Medulla oblongata (tissue), 1 donor: Measurements from ENCODE around the gene ZNF692.
"Not testable (repeated sequence)": the region's sequence is repeated elsewhere in the genome, so short reads cannot be mapped to it uniquely, and the experiment has no call there.

Source experiments
- DNase-seq: peaks from one replicate; pipeline ENCODE4 v3.0.0-alpha.2; 2015; ENCODE audit errors: extremely low spot score

ZNF692 gene

GRCh38 chr1:248882427-248882826, 23.5 kb upstream of the ZNF692 start:
- DNase-seq, result not testable (repeated sequence)

GRCh38 chr1:248881261-248881660, 22.4 kb upstream of the ZNF692 start:
- no peak for DNase-seq

GRCh38 chr1:248873993-248874533, 15.2 kb upstream of the ZNF692 start:
- peak; percentile 87 for DNase-seq

GRCh38 chr1:248873409-248873992, 14.6 kb upstream of the ZNF692 start:
- peak; percentile 97 for DNase-seq

GRCh38 chr1:248872752-248873408, 14.0 kb upstream of the ZNF692 start:
- DNase-seq, result peak; percentile 73

GRCh38 chr1:248871837-248872401, 13.0 kb upstream of the ZNF692 start:
- DNase-seq, result no peak

- peak; percentile 86 for DNase-seq
Measured at GRCh38 chr1:248862998-248863881, 4.4 kb upstream of the ZNF692 start.

GRCh38 chr1:248862695-248862997, 3.8 kb upstream of the ZNF692 start:
- DNase-seq, result no peak

GRCh38 chr1:248861616-248862015, 2.7 kb upstream of the ZNF692 start:
- DNase-seq, result no peak

- no peak for DNase-seq
Measured at GRCh38 chr1:248860007-248860406, 1.1 kb upstream of the ZNF692 start.

GRCh38 chr1:248858096-248858890, 592 bp downstream of the ZNF692 start:
- DNase-seq, result peak; percentile 70

GRCh38 chr1:248857749-248858095, 1.2 kb downstream of the ZNF692 start:
- DNase-seq, result no peak

- no peak for DNase-seq
Measured at GRCh38 chr1:248857201-248857600, 1.7 kb downstream of the ZNF692 start.

- DNase-seq, result no peak
Measured at GRCh38 chr1:248856176-248856575, 2.7 kb downstream of the ZNF692 start.

GRCh38 chr1:248855580-248855979, 3.3 kb downstream of the ZNF692 start:
- no peak for DNase-seq

- no peak for DNase-seq
Measured at GRCh38 chr1:248853663-248854375, 5.1 kb downstream of the ZNF692 start.

GRCh38 chr1:248852481-248853405, 6.1 kb downstream of the ZNF692 start:
- DNase-seq, result no peak

GRCh38 chr1:248851390-248851789, 7.5 kb downstream of the ZNF692 start:
- DNase-seq, result no peak

GRCh38 chr1:248850536-248851251, 8.2 kb downstream of the ZNF692 start:
- DNase-seq, result no peak
